HCT116 (cell line): Measurements from ENCODE around the gene ZEB2. TPM values are rescaled to one million over a fixed set of nuclear protein-coding genes. Genes with fewer than 3 reads are reported as not detected.

Source experiments
- ATAC-seq: fragments of 200-7000 bp; cut with Tn5 transposase; 2 replicates; pipeline ENCODE4 v1.9.1; 2020; ENCODE audit warnings: mild to moderate bottlenecking, moderate library complexity
- BruUV-seq: library from RNA; stranded (reverse); fragments of 400-500 nt; replicated peaks from 2 replicates; lab custom pipeline; 2021; lab: Mats Ljungman, UMichigan
- CTCF ChIA-PET: fragments of 300-600 bp; sonication (Branson Sonifier 250); formaldehyde crosslinking; loops from one replicate; lab custom pipeline; 2021; ENCODE audit warnings: antibody characterized with exemption; lab: Charles Lee
- POLR2A ChIA-PET: fragments of 300-600, 350-600 bp; sonication (Branson Sonifier 250); formaldehyde crosslinking; loops from one replicate; lab custom pipeline; 2021; ENCODE audit warnings: antibody characterized with exemption; lab: Charles Lee
- RAD21 ChIA-PET, 2 experiments: fragments of 300-600 bp; sonication (Branson Sonifier 250); formaldehyde crosslinking; loops; one replicate each; lab custom pipeline; 2023; ENCODE audit warnings: low total read pairs in 2 of 2; ENCODE audit not compliant: uncharacterized antibody in 2 of 2, unreplicated experiment in 2 of 2, low non-redundant PET in 1 of 2; lab: Charles Lee
- DNase-seq: peaks from one replicate; pipeline ENCODE4 v3.0.0-alpha.2; 2010; ENCODE audit warnings: low read depth, low spot score
- H2AFZ ChIP-seq: fragments of 200-600 bp; shearing (Covaris generic), sonication (generic); 2 replicates; pipeline ENCODE4 v1.6.1; 2017; ENCODE audit warnings: low read depth, mixed run types, mixed read lengths, antibody characterized with exemption, low read length; ENCODE audit not compliant: poor library complexity, severe bottlenecking
- H3K27ac ChIP-seq: 2 replicates; pipeline ENCODE4 v1.5.1; 2012; ENCODE audit warnings: low read depth, low read length
- H3K27me3 ChIP-seq: fragments of 200-600 bp; sonication (generic); 2 replicates; pipeline ENCODE4 v1.6.1; 2016; ENCODE audit warnings: mixed run types, low read length, mixed read lengths; ENCODE audit not compliant: insufficient read depth
- H3K36me3 ChIP-seq, 2 experiments: fragments of 200-500 bp in 1 of 2; fragments of 200-600 bp in 1 of 2; sonication (Bioruptor generic) in 1 of 2; sonication (generic) in 1 of 2; 2 replicates each; pipeline versions ENCODE4 v1.5.1 to v1.6.1; 2014 to 2016; ENCODE audit warnings: low read length in 2 of 2, inconsistent platforms in 1 of 2, mixed read lengths in 1 of 2, mixed run types in 1 of 2; ENCODE audit not compliant: insufficient read depth in 2 of 2, control insufficient read depth in 1 of 2
- H3K4me1 ChIP-seq, 2 experiments: fragments of 200-600 bp in 1 of 2; sonication (generic) in 1 of 2; 2 replicates each; pipeline versions ENCODE4 v1.5.1 to v1.6.1; 2012 to 2017; ENCODE audit warnings: low read length in 2 of 2, inconsistent platforms in 1 of 2, mild to moderate bottlenecking in 1 of 2, mixed read lengths in 1 of 2, mixed run types in 1 of 2, moderate library complexity in 1 of 2; ENCODE audit not compliant: insufficient read depth in 2 of 2, control insufficient read depth in 1 of 2
- H3K4me2 ChIP-seq: fragments of 200-600 bp; sonication (generic); 2 replicates; pipeline ENCODE4 v1.6.1; 2017; ENCODE audit warnings: mixed run types, low read length, mixed read lengths
- H3K4me3 ChIP-seq, 2 experiments: fragments of 200-600 bp in 1 of 2; sonication (generic) in 1 of 2; replicated peaks in 1 of 2; 2 replicates each; pipeline ENCODE4 v1.5.1; 2011 to 2016; ENCODE audit warnings: low read length in 2 of 2, control low read depth in 1 of 2, low read depth in 1 of 2, mild to moderate bottlenecking in 1 of 2, mixed read lengths in 1 of 2, mixed run types in 1 of 2
- H3K79me2 ChIP-seq: fragments of 200-600 bp; sonication (generic); 2 replicates; pipeline ENCODE4 v1.6.1; 2017; ENCODE audit warnings: mild to moderate bottlenecking, mixed run types, low read length, moderate library complexity, mixed read lengths; ENCODE audit not compliant: insufficient read depth
- H3K9ac ChIP-seq: fragments of 200-600 bp; sonication (generic); 2 replicates; pipeline ENCODE4 v1.6.1; 2016; ENCODE audit warnings: low read length, mixed read lengths
- H3K9me2 ChIP-seq: fragments of 200-600 bp; sonication (generic), shearing (Covaris generic); 2 replicates; pipeline ENCODE4 v1.6.1; 2017; ENCODE audit warnings: mixed run types, mild to moderate bottlenecking, moderate library complexity; ENCODE audit not compliant: insufficient read depth
- H3K9me3 ChIP-seq, 2 experiments: fragments of 200-500 bp in 1 of 2; fragments of 200-600 bp in 1 of 2; sonication (Bioruptor generic) in 1 of 2; sonication (generic) in 1 of 2; 2 replicates each; pipeline ENCODE4 v1.6.1; 2014 to 2017; ENCODE audit warnings: low read length in 2 of 2, mixed read lengths in 2 of 2, inconsistent platforms in 1 of 2, low read depth in 1 of 2, mild to moderate bottlenecking in 1 of 2, mixed run types in 1 of 2, moderate library complexity in 1 of 2; ENCODE audit not compliant: control insufficient read depth in 1 of 2, insufficient read depth in 1 of 2
- H4K20me1 ChIP-seq: fragments of 200-600 bp; sonication (generic), shearing (Covaris generic); 2 replicates; pipeline ENCODE4 v1.6.1; 2017; ENCODE audit warnings: mixed run types, mild to moderate bottlenecking, moderate library complexity; ENCODE audit not compliant: insufficient read depth
- ATF3 ChIP-seq: IDR thresholded peaks from 2 replicates; pipeline ENCODE4 v1.6.1; 2012
- CBX3 ChIP-seq: IDR thresholded peaks from 2 replicates; pipeline ENCODE4 v1.6.1; 2012; ENCODE audit warnings: low read depth
- CEBPB ChIP-seq: IDR thresholded peaks from 2 replicates; pipeline ENCODE4 v1.6.1; 2012; ENCODE audit warnings: low read depth
- EGR1 ChIP-seq: IDR thresholded peaks from 2 replicates; pipeline ENCODE4 v1.6.1; 2012; ENCODE audit warnings: low read depth
- ELF1 ChIP-seq: IDR thresholded peaks from 2 replicates; pipeline ENCODE4 v1.6.1; 2012; ENCODE audit warnings: low read depth, borderline replicate concordance
- EZH2 ChIP-seq: fragments of 200-600 bp; sonication (generic); IDR thresholded peaks from 2 replicates; pipeline ENCODE4 v1.6.1; 2017; ENCODE audit warnings: antibody characterized with exemption, mixed run types
- EZH2phosphoT487 ChIP-seq: fragments of 200-600 bp; IDR thresholded peaks from 2 replicates; pipeline ENCODE4 v1.6.1; 2018; ENCODE audit warnings: antibody characterized with exemption, borderline replicate concordance
- JUND ChIP-seq: IDR thresholded peaks from 2 replicates; pipeline ENCODE4 v1.6.1; 2012
- POLR2A ChIP-seq: IDR thresholded peaks from 2 replicates; pipeline ENCODE4 v1.7.0; 2011; ENCODE audit warnings: borderline replicate concordance; ENCODE audit not compliant: insufficient read depth, insufficient read length; ENCODE audit errors: extremely low read depth
- REST ChIP-seq: IDR thresholded peaks from 2 replicates; pipeline ENCODE4 v1.6.1; 2012; ENCODE audit warnings: low read depth
- SIN3A ChIP-seq: IDR thresholded peaks from 2 replicates; pipeline ENCODE4 v1.6.1; 2012; ENCODE audit warnings: low read depth
- SP1 ChIP-seq: IDR thresholded peaks from 2 replicates; pipeline ENCODE4 v1.6.1; 2012; ENCODE audit warnings: low read depth
- SRF ChIP-seq: IDR thresholded peaks from 2 replicates; pipeline ENCODE4 v1.6.1; 2012; ENCODE audit warnings: low read depth
- TCF7L2 ChIP-seq: IDR thresholded peaks from 2 replicates; pipeline ENCODE4 v1.7.0; 2011; ENCODE audit warnings: borderline replicate concordance, inconsistent platforms; ENCODE audit not compliant: insufficient read depth, insufficient read length; ENCODE audit errors: extremely low read depth
- YY1 ChIP-seq: IDR thresholded peaks from 2 replicates; pipeline ENCODE4 v1.6.1; 2011; ENCODE audit warnings: low read length, low read depth, moderate library complexity, mild to moderate bottlenecking; ENCODE audit not compliant: insufficient replicate concordance; ENCODE audit errors: extremely low read depth
- ZFX ChIP-seq: fragments of 450-650 bp; IDR thresholded peaks from 2 replicates; pipeline ENCODE4 v1.6.1; 2017
- intact Hi-C: fragments of 100-400 bp; cut with micrococcal nuclease; formaldehyde crosslinking; loops from 2 replicates; pipeline ENCODE4 v1.10.0; 2022
- total RNA-seq: library from RNA; stranded (reverse); gene quantifications from one replicate; pipeline ENCODE4 v1.2.1, GENCODE V29; 2021; ENCODE audit not compliant: unreplicated experiment
- TF ChIP-seq, protein P1 (sequence below): IDR thresholded peaks from 2 replicates; pipeline ENCODE4 v1.6.1; 2011; ENCODE audit warnings: mild to moderate bottlenecking, low read length, moderate library complexity; ENCODE audit not compliant: insufficient replicate concordance; ENCODE audit errors: extremely low read depth

The ZEB2 gene
- total RNA-seq, 1 experiment from 2014 or later = 0.81 TPM

DNA sequence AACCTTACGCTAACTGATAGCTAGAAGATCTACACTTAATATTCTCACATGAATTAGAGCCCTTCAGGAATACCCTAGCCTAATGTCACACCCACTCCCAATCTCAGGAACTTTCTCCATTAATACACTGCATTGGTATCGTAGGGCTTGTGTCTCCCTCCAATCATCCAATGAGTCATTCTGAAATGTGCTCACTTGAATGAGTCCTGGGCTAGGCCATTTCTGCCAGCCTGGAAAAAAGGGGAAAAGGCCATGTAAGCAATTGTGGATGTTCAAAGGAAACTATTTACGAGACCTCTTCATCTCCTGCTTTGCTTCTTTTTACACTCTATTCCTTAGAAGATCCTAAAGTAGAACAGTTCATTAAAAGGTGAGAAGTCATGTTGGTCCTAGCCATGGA, 18.8 kb downstream of the ZEB2 start:
- H3K36me3 ChIP-seq = no peaks in the 10 kb centered on the region
- DNase-seq (no peak), ATAC-seq (no peak)
- H3K9me2 ChIP-seq = no peaks in the 10 kb centered on the region
- no peak overlapping the region for H3K4me3 ChIP-seq
- no peak overlapping the region for H3K27ac ChIP-seq
- no peak for TF ChIP-seq SRF
- intact Hi-C loops = no loop called here
- RAD21 ChIA-PET = no interaction called here
- CTCF ChIA-PET = interaction anchor here (0.6 kb wide), 1 partner anchor 62 kb away, joined by 3 read pairs; no protein-coding TSS in a partner anchor
- H3K9me3 ChIP-seq = no peaks in the 10 kb centered on the region
- H3K4me1 ChIP-seq = no peaks in the 10 kb centered on the region
- H3K79me2 ChIP-seq = no peaks in the 10 kb centered on the region
- BruUV-seq = no TSS peak
- H3K27me3 ChIP-seq = no peaks in the 10 kb centered on the region
- H2AFZ ChIP-seq = no peak overlapping the region
- POLR2A ChIA-PET = no interaction called here
- no peak overlapping the region for H3K9ac ChIP-seq
- H4K20me1 ChIP-seq = no peaks in the 10 kb centered on the region
- H3K4me2 ChIP-seq = no peak overlapping the region

DNA sequence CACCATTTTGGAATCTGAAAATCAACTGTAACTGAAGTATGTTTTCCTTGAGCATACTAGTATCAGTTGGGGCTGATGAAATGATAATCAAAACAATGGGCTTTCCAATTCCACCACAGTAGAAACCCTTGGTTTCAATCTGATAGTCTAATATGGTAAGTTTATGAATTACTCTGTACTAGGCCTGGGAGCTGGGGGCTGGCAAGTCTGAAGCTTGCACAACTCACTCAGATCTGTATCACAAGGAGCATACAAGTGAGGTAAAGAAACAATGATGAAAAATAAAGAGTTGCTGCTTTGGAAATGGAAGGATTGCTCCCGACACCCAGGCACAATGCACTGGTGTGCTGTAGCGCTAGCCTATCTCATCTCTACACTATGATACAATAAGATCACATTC, 19.4 kb downstream of the ZEB2 start:
- no peaks in the 10 kb centered on the region for H3K79me2 ChIP-seq
- no peak overlapping the region for H3K27ac ChIP-seq
- ChIA-PET POLR2A (no interaction called here), CTCF (interaction anchor here (0.6 kb wide), 1 partner anchor 61 kb away, joined by 3 read pairs; no protein-coding TSS in a partner anchor), RAD21 (no interaction called here)
- no peaks in the 10 kb centered on the region for H3K9me3 ChIP-seq
- intact Hi-C loops = no loop called here
- no peak overlapping the region for H2AFZ ChIP-seq
- no peak for ATAC-seq
- H3K4me2 ChIP-seq = no peak overlapping the region
- H3K36me3 ChIP-seq = no peaks in the 10 kb centered on the region
- no peak overlapping the region for H3K9ac ChIP-seq
- no peak for DNase-seq
- no peaks in the 10 kb centered on the region for H3K27me3 ChIP-seq
- H3K4me1 ChIP-seq = no peaks in the 10 kb centered on the region
- no peaks in the 10 kb centered on the region for H3K9me2 ChIP-seq
- TF ChIP-seq SIN3A = no peak
- TF ChIP-seq, protein P1, sequence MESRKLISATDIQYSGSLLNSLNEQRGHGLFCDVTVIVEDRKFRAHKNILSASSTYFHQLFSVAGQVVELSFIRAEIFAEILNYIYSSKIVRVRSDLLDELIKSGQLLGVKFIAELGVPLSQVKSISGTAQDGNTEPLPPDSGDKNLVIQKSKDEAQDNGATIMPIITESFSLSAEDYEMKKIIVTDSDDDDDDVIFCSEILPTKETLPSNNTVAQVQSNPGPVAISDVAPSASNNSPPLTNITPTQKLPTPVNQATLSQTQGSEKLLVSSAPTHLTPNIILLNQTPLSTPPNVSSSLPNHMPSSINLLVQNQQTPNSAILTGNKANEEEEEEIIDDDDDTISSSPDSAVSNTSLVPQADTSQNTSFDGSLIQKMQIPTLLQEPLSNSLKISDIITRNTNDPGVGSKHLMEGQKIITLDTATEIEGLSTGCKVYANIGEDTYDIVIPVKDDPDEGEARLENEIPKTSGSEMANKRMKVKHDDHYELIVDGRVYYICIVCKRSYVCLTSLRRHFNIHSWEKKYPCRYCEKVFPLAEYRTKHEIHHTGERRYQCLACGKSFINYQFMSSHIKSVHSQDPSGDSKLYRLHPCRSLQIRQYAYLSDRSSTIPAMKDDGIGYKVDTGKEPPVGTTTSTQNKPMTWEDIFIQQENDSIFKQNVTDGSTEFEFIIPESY = no peak
- TF ChIP-seq SP1 = no peak
- TF ChIP-seq REST = no peak
- TF ChIP-seq EZH2phosphoT487 = no peak
- TF ChIP-seq EZH2 = no peak
- TF ChIP-seq ZFX = no peak
- TF ChIP-seq TCF7L2 = no peak
- no peak for TF ChIP-seq JUND
- no peak for TF ChIP-seq ATF3
- TF ChIP-seq EGR1 = no peak
- no peak for TF ChIP-seq CBX3
- TF ChIP-seq ELF1 = no peak
- no peak for TF ChIP-seq CEBPB
- no peak for TF ChIP-seq SRF
- TF ChIP-seq YY1 = no peak
- TF ChIP-seq POLR2A = no peak
- H3K4me3 ChIP-seq = no peak overlapping the region
- no TSS peak for BruUV-seq
- H4K20me1 ChIP-seq = no peaks in the 10 kb centered on the region
